UCSD-AML1 (cell line): ENCODE results near the gene ENOX1.
"Not testable (repeated sequence)": the region's sequence is repeated elsewhere in the genome, so short reads cannot be mapped to it uniquely, and the experiment has no call there.

Experiments used
- DNase-seq: peaks from one replicate; lab custom pipeline; 2025; ENCODE audit not compliant: unreplicated experiment; lab: John Stamatoyannopoulos, UW

The ENOX1 gene

GRCh38 chr13:43180036-43180660, 606.6 kb downstream of the ENOX1 start:
- no peak for DNase-seq

- no peak for DNase-seq
Observed at GRCh38 chr13:43171489-43171888, 615.3 kb downstream of the ENOX1 start.

- no peak for DNase-seq
Observed at GRCh38 chr13:43170506-43170905, 616.3 kb downstream of the ENOX1 start.

DNA sequence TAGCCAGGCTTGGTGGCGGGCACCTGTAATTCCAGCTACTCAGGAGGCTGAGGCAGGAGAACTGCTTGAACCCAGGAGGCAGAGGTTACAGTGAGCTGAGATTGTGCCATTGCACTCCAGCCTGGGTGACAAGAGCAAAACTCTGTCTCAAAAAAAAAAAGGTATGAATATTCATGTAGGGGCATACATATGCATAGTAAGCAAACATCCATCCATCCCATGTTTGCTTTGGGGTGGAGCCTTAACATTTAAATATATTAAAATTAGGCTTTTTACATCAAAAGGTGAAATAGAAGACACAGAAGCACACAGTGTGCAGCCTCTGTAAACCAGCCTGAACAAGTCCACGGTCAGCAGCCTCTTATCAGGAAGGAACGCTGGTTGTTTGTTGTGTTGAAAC, 618.3 kb downstream of the ENOX1 start:
- DNase-seq, result not testable (repeated sequence)

DNA sequence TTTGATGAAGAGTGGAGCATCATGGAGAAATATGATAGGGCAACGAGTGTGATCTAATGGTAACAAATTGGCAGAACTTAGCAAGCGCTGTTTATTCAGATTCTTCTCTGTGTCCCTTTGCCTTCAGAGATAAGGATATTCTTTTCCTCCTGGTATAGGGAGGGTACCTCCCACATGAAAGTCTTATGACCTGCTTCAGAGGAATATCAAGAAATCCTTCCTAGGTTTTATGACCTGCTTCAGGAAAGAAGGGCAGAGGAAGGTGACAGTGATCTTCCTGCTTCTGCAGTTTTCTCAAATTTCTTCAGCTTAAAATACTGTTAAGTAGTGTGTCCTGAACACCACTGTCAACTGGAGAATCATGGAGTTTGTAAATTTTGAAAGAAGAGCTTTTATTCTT, 619.0 kb downstream of the ENOX1 start:
- no peak for DNase-seq

GRCh38 chr13:43166644-43167457, 619.9 kb downstream of the ENOX1 start:
- no peak for DNase-seq
